ENCODE measurements around the gene IL33.

DNA sequence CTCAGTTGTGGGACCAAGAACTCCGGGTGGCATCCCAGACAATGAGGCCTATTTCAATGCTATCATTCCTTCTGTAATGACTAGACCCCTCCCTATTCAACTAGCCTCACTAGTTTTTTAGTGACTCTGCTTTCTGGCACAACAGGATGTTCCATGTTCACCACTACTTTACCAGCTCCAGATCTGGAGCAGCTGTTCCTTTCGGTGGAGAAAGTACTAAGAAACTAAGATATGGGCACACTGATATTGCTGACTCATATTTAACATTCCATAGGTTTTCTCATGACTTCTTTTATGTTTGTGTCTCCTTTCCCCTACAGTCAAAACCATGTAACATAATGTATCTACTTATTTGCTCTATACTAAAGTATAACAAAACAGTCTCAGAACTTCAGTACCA lies 24.1 kb downstream of the IL33 start:
- TF ChIP-seq, protein P1, sequence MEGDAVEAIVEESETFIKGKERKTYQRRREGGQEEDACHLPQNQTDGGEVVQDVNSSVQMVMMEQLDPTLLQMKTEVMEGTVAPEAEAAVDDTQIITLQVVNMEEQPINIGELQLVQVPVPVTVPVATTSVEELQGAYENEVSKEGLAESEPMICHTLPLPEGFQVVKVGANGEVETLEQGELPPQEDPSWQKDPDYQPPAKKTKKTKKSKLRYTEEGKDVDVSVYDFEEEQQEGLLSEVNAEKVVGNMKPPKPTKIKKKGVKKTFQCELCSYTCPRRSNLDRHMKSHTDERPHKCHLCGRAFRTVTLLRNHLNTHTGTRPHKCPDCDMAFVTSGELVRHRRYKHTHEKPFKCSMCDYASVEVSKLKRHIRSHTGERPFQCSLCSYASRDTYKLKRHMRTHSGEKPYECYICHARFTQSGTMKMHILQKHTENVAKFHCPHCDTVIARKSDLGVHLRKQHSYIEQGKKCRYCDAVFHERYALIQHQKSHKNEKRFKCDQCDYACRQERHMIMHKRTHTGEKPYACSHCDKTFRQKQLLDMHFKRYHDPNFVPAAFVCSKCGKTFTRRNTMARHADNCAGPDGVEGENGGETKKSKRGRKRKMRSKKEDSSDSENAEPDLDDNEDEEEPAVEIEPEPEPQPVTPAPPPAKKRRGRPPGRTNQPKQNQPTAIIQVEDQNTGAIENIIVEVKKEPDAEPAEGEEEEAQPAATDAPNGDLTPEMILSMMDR (conservative IDR thresholded peaks at IDR 0.05 in 1 of 2, IDR thresholded peaks at IDR 0.05 in 1 of 2; ENCODE audit: extremely low read depth in 1 of 2, insufficient read depth in 1 of 2, low read depth in 1 of 2, low read length in 2 of 2): no peak
- TF ChIP-seq EZH2 (IDR thresholded peaks at IDR 0.05; ENCODE audit: borderline replicate concordance, low read length): no peak
